Thyroid gland (tissue), 4 donors: Measurements from ENCODE around the gene ARHGEF4.

Experiments used
- CTCF ChIP-seq, 6 experiments: fragments of 200-600 bp in 3 of 6; fragments of 450-650 bp in 3 of 6; sonication (generic) in 3 of 6; IDR thresholded peaks; one replicate each; pipeline ENCODE4 v1.5.1; 2016 to 2019; ENCODE audit warnings: antibody characterized with exemption in 6 of 6, mild to moderate bottlenecking in 2 of 6, inconsistent platforms in 1 of 6, moderate library complexity in 1 of 6
- POLR2A ChIP-seq, 2 donors: fragments of 450-650 bp; IDR thresholded peaks; one replicate each; pipeline ENCODE4 v1.6.1; 2017; ENCODE audit warnings: antibody characterized with exemption in 2 of 2, mild to moderate bottlenecking in 2 of 2, moderate library complexity in 1 of 2

GRCh38 chr2:131022731-131023130 lies 186.0 kb downstream of the ARHGEF4 start:
- no peak for TF ChIP-seq CTCF (IDR thresholded peaks at IDR 0.05)
- no peak for TF ChIP-seq POLR2A (IDR thresholded peaks at IDR 0.05)
